Left lung (tissue), 10 donors: ENCODE data around the gene INPP4B. TPM values are rescaled to one million over a fixed set of nuclear protein-coding genes. Genes with fewer than 3 reads are reported as not detected.

Source experiments
- ATAC-seq: fragments of 200-7000 bp; cut with Tn5 transposase; one replicate; pipeline ENCODE4 v1.9.1; 2020; ENCODE audit warnings: moderate library complexity
- DNase-seq, 4 donors: peaks; one replicate each; pipeline ENCODE4 v3.0.0-alpha.2; 2013 to 2020
- H3K27ac ChIP-seq, 2 donors: fragments of 200-600 bp; sonication (generic) in 1 of 2; one replicate each; pipeline versions ENCODE4 v1.5.0 to v1.8.0; 2020 to 2021
- H3K27me3 ChIP-seq, 2 donors: fragments of 200-600 bp; sonication (generic) in 1 of 2; one replicate each; pipeline versions ENCODE4 v1.5.0 to v1.8.0; 2020 to 2021
- H3K36me3 ChIP-seq, 2 donors: fragments of 200-600 bp; sonication (generic) in 1 of 2; one replicate each; pipeline versions ENCODE4 v1.5.0 to v1.8.0; 2020 to 2021
- H3K4me1 ChIP-seq, 2 donors: fragments of 200-600 bp; one replicate each; pipeline ENCODE4 v1.8.0; 2021
- H3K4me3 ChIP-seq, 2 donors: fragments of 200-600 bp; sonication (generic) in 1 of 2; one replicate each; pipeline versions ENCODE4 v1.5.0 to v1.8.0; 2020 to 2021; ENCODE audit warnings: mild to moderate bottlenecking in 1 of 2
- H3K9me3 ChIP-seq, 2 donors: fragments of 200-600 bp; sonication (generic) in 1 of 2; one replicate each; pipeline versions ENCODE4 v1.5.0 to v1.8.0; 2020 to 2021
- intact Hi-C, 2 donors: fragments of 100-400 bp; cut with DNase I; formaldehyde crosslinking; loops; one replicate each; pipeline versions ENCODE4 v1.11.2 to v1.14.2; 2022
- polyA plus RNA-seq, 6 donors: library from polyadenylated mRNA; unstranded; fragments of 120-200 nt; gene quantifications; one replicate each; pipeline ENCODE4 v1.2.1, GENCODE V29; 2013; ENCODE audit not compliant: insufficient read length in 6 of 6
- total RNA-seq, 2 donors: library from RNA; stranded (reverse); fragmentation: NEBNext Ultra II Directional; extraction: Animal tissue kit (Norgen Biotek cat#: 25700); gene quantifications; one replicate each; pipeline ENCODE4 v1.2.1, GENCODE V29; 2021
- TF ChIP-seq, protein P1 (sequence below), 2 donors: fragments of 200-600 bp; sonication (generic) in 1 of 2; IDR thresholded peaks; one replicate each; pipeline versions ENCODE4 v1.5.0 to v1.8.0; 2021; ENCODE audit warnings: antibody characterized with exemption in 2 of 2
- donor health status: DM: no; HTN: yes; CAD: no.
- donor health status: DM: no; HTN: no; CAD: no.

INPP4B gene
- total and polyA plus RNA-seq, 8 donors, result 7.3 to 15.1 (median 11.6) TPM

DNA sequence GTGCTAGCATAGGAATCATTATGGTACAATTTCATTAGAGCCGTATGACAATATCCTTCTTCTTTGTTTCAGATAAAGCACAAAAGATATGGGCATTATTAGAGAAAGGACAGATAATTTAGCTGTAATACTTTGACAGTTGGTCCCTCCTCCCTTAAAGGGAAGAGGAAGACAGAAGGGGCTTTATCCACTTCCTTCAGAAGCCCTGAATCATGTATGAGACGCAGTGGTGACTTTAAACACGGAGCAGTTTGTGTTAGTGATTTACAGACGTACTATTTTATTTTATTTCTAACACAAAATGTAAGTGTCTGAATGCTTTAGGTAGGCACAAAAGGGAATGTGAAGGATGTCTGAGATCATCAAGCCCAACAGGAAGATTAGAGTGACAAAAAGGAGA lies 742.1 kb downstream of the INPP4B start:
- Histone ChIP-seq H3K36me3 (no peaks in the 10 kb centered on the region), H3K4me3 (no peak overlapping the region), H3K27ac (no peak overlapping the region), H3K4me1 (no peaks in the 10 kb centered on the region), H3K27me3 (no peaks in the 10 kb centered on the region), H3K9me3 (no peaks in the 10 kb centered on the region)
- intact Hi-C loops, result no loop called here
- TF ChIP-seq, protein P1, sequence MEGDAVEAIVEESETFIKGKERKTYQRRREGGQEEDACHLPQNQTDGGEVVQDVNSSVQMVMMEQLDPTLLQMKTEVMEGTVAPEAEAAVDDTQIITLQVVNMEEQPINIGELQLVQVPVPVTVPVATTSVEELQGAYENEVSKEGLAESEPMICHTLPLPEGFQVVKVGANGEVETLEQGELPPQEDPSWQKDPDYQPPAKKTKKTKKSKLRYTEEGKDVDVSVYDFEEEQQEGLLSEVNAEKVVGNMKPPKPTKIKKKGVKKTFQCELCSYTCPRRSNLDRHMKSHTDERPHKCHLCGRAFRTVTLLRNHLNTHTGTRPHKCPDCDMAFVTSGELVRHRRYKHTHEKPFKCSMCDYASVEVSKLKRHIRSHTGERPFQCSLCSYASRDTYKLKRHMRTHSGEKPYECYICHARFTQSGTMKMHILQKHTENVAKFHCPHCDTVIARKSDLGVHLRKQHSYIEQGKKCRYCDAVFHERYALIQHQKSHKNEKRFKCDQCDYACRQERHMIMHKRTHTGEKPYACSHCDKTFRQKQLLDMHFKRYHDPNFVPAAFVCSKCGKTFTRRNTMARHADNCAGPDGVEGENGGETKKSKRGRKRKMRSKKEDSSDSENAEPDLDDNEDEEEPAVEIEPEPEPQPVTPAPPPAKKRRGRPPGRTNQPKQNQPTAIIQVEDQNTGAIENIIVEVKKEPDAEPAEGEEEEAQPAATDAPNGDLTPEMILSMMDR (IDR thresholded peaks at IDR 0.05), result no peak
- ATAC-seq (no peak), DNase-seq (no peak)

DNA sequence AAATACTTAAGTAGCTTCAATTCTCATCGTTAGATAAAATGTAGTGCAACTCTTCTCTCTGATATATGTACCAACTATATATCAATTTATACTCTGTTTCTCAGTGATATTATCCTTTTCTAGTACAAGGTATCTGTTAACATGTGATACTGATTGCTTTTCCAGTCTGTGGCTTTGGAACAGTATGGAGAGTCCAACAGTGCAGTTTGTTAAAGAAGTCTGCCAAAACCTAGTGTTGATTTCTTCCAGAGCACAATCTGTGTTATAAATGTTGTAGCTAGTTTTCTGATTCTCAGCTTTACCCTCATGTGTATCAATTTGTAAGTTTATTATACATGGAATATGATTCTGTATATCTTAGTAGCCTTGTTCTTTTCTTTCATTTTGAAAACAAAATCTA lies 744.7 kb downstream of the INPP4B start:
- H3K36me3 ChIP-seq, result no peaks in the 10 kb centered on the region
- TF ChIP-seq, protein P1 (IDR thresholded peaks at IDR 0.05), result no peak
- no peaks in the 10 kb centered on the region for H3K9me3 ChIP-seq
- H3K4me1 ChIP-seq, result no peaks in the 10 kb centered on the region
- ATAC-seq, result no peak
- H3K4me3 ChIP-seq, result no peak overlapping the region
- DNase-seq, result no peak
- no peaks in the 10 kb centered on the region for H3K27me3 ChIP-seq
- intact Hi-C loops, result no loop called here
- H3K27ac ChIP-seq, result no peak overlapping the region

DNA sequence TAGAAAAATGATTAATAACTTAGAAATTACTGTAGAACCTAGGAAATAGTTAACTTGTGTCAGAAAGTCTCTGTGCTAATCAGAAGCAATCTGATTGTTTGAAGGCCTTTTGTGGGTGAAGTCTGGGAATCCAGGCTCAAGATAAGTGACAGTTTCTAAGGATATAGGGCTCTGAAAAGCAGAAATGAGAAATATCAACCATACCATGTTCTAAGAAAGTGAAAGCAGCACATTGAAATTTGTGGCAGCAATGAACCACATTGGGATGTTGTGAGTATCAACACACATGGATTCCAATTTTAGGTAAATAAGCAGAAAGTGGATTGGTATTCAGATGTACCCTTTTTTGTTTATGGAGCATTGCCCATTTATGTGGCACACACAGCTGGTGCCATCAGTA lies 745.2 kb downstream of the INPP4B start:
- TF ChIP-seq, protein P1 (IDR thresholded peaks at IDR 0.05), result no peak
- ATAC-seq (no peak), DNase-seq (no peak)
- Histone ChIP-seq H3K27me3 (no peaks in the 10 kb centered on the region), H3K4me1 (no peaks in the 10 kb centered on the region), H3K27ac (no peak overlapping the region), H3K36me3 (no peaks in the 10 kb centered on the region), H3K9me3 (no peaks in the 10 kb centered on the region), H3K4me3 (no peak overlapping the region)
- intact Hi-C loops, result no loop called here

DNA sequence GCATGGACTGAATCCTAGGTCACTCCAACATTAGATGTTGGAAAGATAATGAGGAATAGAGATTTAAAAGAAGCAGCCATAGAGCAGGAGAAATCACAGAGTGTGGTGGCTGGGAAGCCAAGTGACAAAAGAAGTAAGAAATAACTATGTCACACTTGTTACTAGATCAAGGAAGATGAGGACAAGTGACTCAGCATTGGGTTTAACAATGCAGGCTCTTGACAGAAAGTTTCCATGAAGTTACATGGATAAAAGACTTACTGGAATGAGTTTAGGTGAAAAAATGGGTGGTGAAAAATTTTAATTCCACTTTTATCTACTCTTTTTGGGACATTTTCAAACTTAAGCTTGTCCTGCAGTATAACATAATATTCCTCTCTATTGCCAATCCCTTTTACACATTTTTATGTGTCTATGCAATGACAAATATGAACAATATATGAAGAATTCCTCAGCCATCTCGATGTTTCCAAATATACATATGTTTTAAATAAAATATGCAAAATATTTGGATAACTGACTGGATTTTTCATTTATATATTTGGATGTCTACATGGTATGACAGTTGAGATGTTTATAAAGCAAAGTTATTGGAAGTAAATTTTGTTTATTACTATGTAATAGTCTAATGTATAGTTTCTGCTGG lies 747.1 kb downstream of the INPP4B start:
- H3K27ac ChIP-seq, result no peak overlapping the region
- no peaks in the 10 kb centered on the region for H3K9me3 ChIP-seq
- no peaks in the 10 kb centered on the region for H3K4me1 ChIP-seq
- no peak overlapping the region for H3K4me3 ChIP-seq
- ATAC-seq (no peak), DNase-seq (no peak)
- no peaks in the 10 kb centered on the region for H3K36me3 ChIP-seq
- H3K27me3 ChIP-seq, result no peaks in the 10 kb centered on the region
- TF ChIP-seq, protein P1 (IDR thresholded peaks at IDR 0.05), result no peak
- intact Hi-C loops, result no loop called here

DNA sequence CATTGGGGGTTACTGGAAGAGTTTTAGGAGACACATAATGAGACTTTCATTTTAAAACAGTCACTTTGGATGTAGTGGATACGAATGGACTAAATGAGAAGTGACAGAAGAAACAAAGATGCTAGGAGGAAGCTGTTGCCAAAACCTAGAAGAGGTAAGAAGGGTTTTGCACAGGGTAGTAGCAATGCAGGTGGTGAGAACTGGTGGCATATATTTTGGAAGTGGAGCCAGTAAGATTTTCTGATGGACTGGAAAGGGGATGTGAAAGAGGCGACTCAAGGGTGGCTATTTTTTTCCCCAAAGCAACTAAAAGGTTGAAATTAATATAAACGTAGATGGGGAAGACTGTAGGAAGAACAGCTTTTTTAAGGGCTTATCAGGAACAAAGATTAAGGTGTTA lies 747.7 kb downstream of the INPP4B start:
- H3K27ac ChIP-seq, result no peak overlapping the region
- ATAC-seq, result no peak
- DNase-seq, result no peak
- no peaks in the 10 kb centered on the region for H3K4me1 ChIP-seq
- H3K4me3 ChIP-seq, result no peak overlapping the region
- intact Hi-C loops, result no loop called here
- H3K36me3 ChIP-seq, result no peaks in the 10 kb centered on the region
- TF ChIP-seq, protein P1 (IDR thresholded peaks at IDR 0.05), result no peak
- H3K9me3 ChIP-seq, result no peaks in the 10 kb centered on the region
- no peaks in the 10 kb centered on the region for H3K27me3 ChIP-seq
